ENCODE measurements around the gene CCND2. TPM values are rescaled to one million over a fixed set of nuclear protein-coding genes. Genes with fewer than 3 reads are reported as not detected.

Gene CCND2
- total RNA-seq, 1 experiment from 2014 or later, result 194 TPM

GRCh38 chr12:4270016-4270830 is 3.3 kb upstream of the CCND2 start:
- Mint-ChIP-seq H3K36me3 (peaks cover 3% of the 10 kb centered on the region; the same call in 1 of the 2 replicates), H3K27ac (peak overlapping the region; percentile 94)
- CTCF ChIA-PET, result interaction anchor here (0.9 to 3.7 kb wide), 11 partner anchors 13 to 227 kb away, joined by 3 to 22 read pairs (median 7); no protein-coding TSS in a partner anchor

GRCh38 chr12:4270831-4271716 is 2.5 kb upstream of the CCND2 start:
- ChIA-PET CTCF (interaction anchor here (0.6 to 3.7 kb wide), 15 partner anchors 12 to 307 kb away, joined by 3 to 22 read pairs (median 5); partner anchors contain the start of gene FGF23), POLR2A (interaction anchor here (0.7 to 4.3 kb wide), 9 partner anchors 43 to 245 kb away, joined by 3 to 45 read pairs (median 4); no protein-coding TSS in a partner anchor)
- Mint-ChIP-seq H3K9me3 (no peaks in the 10 kb centered on the region), H3K4me3 (peak overlapping the region; percentile 91), H3K36me3 (peaks cover 9% of the 10 kb centered on the region), H3K27me3 (ENCODE audit: low read depth) (peaks cover 25% of the 10 kb centered on the region), H3K27ac (peak overlapping the region; percentile 94), H3K4me1 (peaks cover 31% of the 10 kb centered on the region)
- ATAC-seq, result peak; percentile 2; the same call in 1 of the 2 replicates
- DNase-seq (ENCODE audit: low spot score), result peak; percentile 74
- TF ChIP-seq TEAD4 (CRISPR knock-in tag; IDR thresholded peaks at IDR 0.05) (peak; percentile 64; the same call in 1 of the 2 replicates), ZNF232 (CRISPR knock-in tag; IDR thresholded peaks at IDR 0.05) (no peak), TEAD1 (CRISPR knock-in tag; IDR thresholded peaks at IDR 0.05) (peak; percentile 77), ETV6 (CRISPR knock-in tag; IDR thresholded peaks at IDR 0.05) (0 out of 2 replicates have a peak, but pooled peaks have one; percentile 47), MYBL2 (CRISPR knock-in tag; IDR thresholded peaks at IDR 0.05) (0 out of 2 replicates have a peak, but pooled peaks have one; percentile 55), NFE2L1 (CRISPR knock-in tag; IDR thresholded peaks at IDR 0.05) (peak; percentile 66; the same call in 1 of the 2 replicates), FOXP1 (CRISPR knock-in tag; IDR thresholded peaks at IDR 0.05; ENCODE audit: borderline replicate concordance) (peak; percentile 70; the same call in 1 of the 2 replicates), NR1H2 (CRISPR knock-in tag; IDR thresholded peaks at IDR 0.05) (no peak), TP53 (CRISPR knock-in tag; IDR thresholded peaks at IDR 0.05) (no peak), CREM (CRISPR knock-in tag; IDR thresholded peaks at IDR 0.05) (0 out of 2 replicates have a peak, but pooled peaks have one; percentile 14)
- TF ChIP-seq, protein P1, sequence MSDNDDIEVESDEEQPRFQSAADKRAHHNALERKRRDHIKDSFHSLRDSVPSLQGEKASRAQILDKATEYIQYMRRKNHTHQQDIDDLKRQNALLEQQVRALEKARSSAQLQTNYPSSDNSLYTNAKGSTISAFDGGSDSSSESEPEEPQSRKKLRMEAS (CRISPR knock-in tag; IDR thresholded peaks at IDR 0.05), result peak; percentile 77
- TF ChIP-seq, protein P2, sequence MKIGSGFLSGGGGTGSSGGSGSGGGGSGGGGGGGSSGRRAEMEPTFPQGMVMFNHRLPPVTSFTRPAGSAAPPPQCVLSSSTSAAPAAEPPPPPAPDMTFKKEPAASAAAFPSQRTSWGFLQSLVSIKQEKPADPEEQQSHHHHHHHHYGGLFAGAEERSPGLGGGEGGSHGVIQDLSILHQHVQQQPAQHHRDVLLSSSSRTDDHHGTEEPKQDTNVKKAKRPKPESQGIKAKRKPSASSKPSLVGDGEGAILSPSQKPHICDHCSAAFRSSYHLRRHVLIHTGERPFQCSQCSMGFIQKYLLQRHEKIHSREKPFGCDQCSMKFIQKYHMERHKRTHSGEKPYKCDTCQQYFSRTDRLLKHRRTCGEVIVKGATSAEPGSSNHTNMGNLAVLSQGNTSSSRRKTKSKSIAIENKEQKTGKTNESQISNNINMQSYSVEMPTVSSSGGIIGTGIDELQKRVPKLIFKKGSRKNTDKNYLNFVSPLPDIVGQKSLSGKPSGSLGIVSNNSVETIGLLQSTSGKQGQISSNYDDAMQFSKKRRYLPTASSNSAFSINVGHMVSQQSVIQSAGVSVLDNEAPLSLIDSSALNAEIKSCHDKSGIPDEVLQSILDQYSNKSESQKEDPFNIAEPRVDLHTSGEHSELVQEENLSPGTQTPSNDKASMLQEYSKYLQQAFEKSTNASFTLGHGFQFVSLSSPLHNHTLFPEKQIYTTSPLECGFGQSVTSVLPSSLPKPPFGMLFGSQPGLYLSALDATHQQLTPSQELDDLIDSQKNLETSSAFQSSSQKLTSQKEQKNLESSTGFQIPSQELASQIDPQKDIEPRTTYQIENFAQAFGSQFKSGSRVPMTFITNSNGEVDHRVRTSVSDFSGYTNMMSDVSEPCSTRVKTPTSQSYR (CRISPR knock-in tag; IDR thresholded peaks at IDR 0.05), result peak; percentile 77; the same call in 1 of the 2 replicates

More at GRCh38 chr12:4270016-4270830, 3.3 kb upstream of the CCND2 start:
- Mint-ChIP-seq H3K27me3 (ENCODE audit: low read depth) (peaks cover 25% of the 10 kb centered on the region), H3K4me3 (peak overlapping the region; percentile 91), H3K9me3 (no peaks in the 10 kb centered on the region), H3K4me1 (peaks cover 26% of the 10 kb centered on the region)
- POLR2A ChIA-PET, result interaction anchor here (1.0 to 4.3 kb wide), 6 partner anchors 42 to 154 kb away, joined by 3 to 45 read pairs (median 5); no protein-coding TSS in a partner anchor
- no peak for TF ChIP-seq RORB (CRISPR knock-in tag; IDR thresholded peaks at IDR 0.05)
- 0 out of 2 replicates have a peak, but pooled peaks have one; percentile 5 for TF ChIP-seq CREM (CRISPR knock-in tag; IDR thresholded peaks at IDR 0.05)
- DNase-seq (ENCODE audit: low spot score) (peak; percentile 58), ATAC-seq (no peak)

- peak; percentile 22 for ATAC-seq
- Mint-ChIP-seq H3K27ac (peak overlapping the region; percentile 91; the same call in 1 of the 2 replicates), H3K4me3 (peak overlapping the region; percentile 91), H3K36me3 (peaks cover 17% of the 10 kb centered on the region), H3K27me3 (ENCODE audit: low read depth) (peaks cover 23% of the 10 kb centered on the region), H3K9me3 (no peaks in the 10 kb centered on the region), H3K4me1 (peaks cover 34% of the 10 kb centered on the region)
- peak; percentile 82 for DNase-seq (ENCODE audit: low spot score)
- ChIA-PET POLR2A (interaction anchor here (0.5 to 4.3 kb wide), 14 partner anchors 8 to 480 kb away, joined by 3 to 45 read pairs (median 4); no protein-coding TSS in a partner anchor), CTCF (interaction anchor here (0.6 to 3.7 kb wide), 16 partner anchors 11 to 308 kb away, joined by 3 to 22 read pairs (median 4); partner anchors contain the start of gene FGF23)
- TF ChIP-seq E2F5 (CRISPR knock-in tag; IDR thresholded peaks at IDR 0.05) (no peak; the same call in 1 of the 2 replicates), JAZF1 (CRISPR knock-in tag; IDR thresholded peaks at IDR 0.05) (no peak), MXD4 (CRISPR knock-in tag; IDR thresholded peaks at IDR 0.05; ENCODE audit: borderline replicate concordance) (no peak), OVOL2 (CRISPR knock-in tag; IDR thresholded peaks at IDR 0.05; ENCODE audit: borderline replicate concordance) (no peak), IRF2 (CRISPR knock-in tag; IDR thresholded peaks at IDR 0.05; ENCODE audit: borderline replicate concordance, low read depth) (peak; percentile 86; the same call in 1 of the 2 replicates), NR3C1 (CRISPR knock-in tag; conservative IDR thresholded peaks at IDR 0.05; ENCODE audit: low read depth) (no peak), SMAD4 (CRISPR knock-in tag; IDR thresholded peaks at IDR 0.05) (no peak), MLX (CRISPR knock-in tag; IDR thresholded peaks at IDR 0.05) (no peak), ZNF138 (CRISPR knock-in tag; conservative IDR thresholded peaks at IDR 0.05) (peak; percentile 77; the same call in 1 of the 2 replicates)
- TF ChIP-seq, protein P1 (CRISPR knock-in tag; IDR thresholded peaks at IDR 0.05), result no peak
Observed at GRCh38 chr12:4271717-4272423, 1.7 kb upstream of the CCND2 start.
